ENCODE data around the gene LTO1. TPM values are rescaled to one million over a fixed set of nuclear protein-coding genes. Genes with fewer than 3 reads are reported as not detected.

The LTO1 gene
- polyA plus RNA-seq, 1 donor (not counting 4 experiments of a cell fraction or from before 2014, with no cell fraction given), result 24.3 TPM

DNA sequence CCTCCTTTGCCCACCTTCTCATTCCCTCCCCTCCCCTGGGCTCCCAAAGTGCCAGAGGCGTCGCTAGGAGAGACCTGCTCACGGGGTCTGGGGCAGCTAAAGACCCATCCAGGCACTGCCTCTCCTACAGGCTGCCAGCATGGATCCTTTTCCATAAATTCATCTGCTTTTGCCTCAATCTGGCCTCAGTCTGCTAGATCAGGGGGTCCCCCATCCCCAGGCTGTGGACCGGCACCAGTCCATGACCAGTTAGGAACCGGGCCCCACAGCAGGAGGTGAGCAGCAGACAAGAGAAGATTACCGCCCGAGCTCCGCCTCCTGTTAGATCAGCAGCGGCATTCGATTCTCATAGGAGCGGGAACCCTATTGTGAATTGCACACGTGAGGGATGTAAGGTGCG lies 12.3 kb downstream of the LTO1 start:
- Histone ChIP-seq H3K36me3 (ENCODE audit: control insufficient read depth in 2 of 2, extremely low read depth in 1 of 2, insufficient read depth in 2 of 2, low read length in 2 of 2) (peaks cover 10 to 21% of the 10 kb centered on the region in 2 experiments), H3K9me3 (ENCODE audit: control insufficient read depth, low read depth, low read length) (no peaks in the 10 kb centered on the region), H3K9ac (ENCODE audit: control insufficient read depth, extremely low read depth, insufficient read depth, low read length) (no peak overlapping the region), H3K4me3 (ENCODE audit: control insufficient read depth in 2 of 3, extremely low read depth in 1 of 3, insufficient read depth in 2 of 3, low read depth in 1 of 3, low read length in 3 of 3) (no peak overlapping the region), H3K79me2 (ENCODE audit: control insufficient read depth, insufficient read depth, low read length) (no peaks in the 10 kb centered on the region), H3K4me2 (ENCODE audit: control insufficient read depth, extremely low read depth, insufficient read depth, low read depth, low read length) (no peak overlapping the region), H2AFZ (ENCODE audit: control insufficient read depth, low read length) (no peak overlapping the region), H3K4me1 (ENCODE audit: control insufficient read depth, extremely low read depth, insufficient read depth, low read length) (no peaks in the 10 kb centered on the region), H4K20me1 (ENCODE audit: control insufficient read depth, extremely low read depth, insufficient read depth, low read length) (peaks cover 3% of the 10 kb centered on the region), H3K27me3 (ENCODE audit: control insufficient read depth, extremely low read depth, insufficient read depth, low read length) (no peaks in the 10 kb centered on the region), H3K27ac (ENCODE audit: control insufficient read depth, insufficient read depth, low read length) (no peak overlapping the region), H3K9me1 (ENCODE audit: control insufficient read depth, extremely low read depth, insufficient read depth, low read length) (no peaks in the 10 kb centered on the region)
- dilution Hi-C loops (cut with MboI; ENCODE audit: extremely low pct_ligation_motif_present, low sequenced_read_pairs), result loop anchor here (10.0 kb wide), 1 partner anchor 548 kb away; no protein-coding TSS in a partner anchor
- FAIRE-seq, result no peak
- DNase-seq (ENCODE audit: low read depth, low spot score), result no peak
- TF ChIP-seq, protein P1, sequence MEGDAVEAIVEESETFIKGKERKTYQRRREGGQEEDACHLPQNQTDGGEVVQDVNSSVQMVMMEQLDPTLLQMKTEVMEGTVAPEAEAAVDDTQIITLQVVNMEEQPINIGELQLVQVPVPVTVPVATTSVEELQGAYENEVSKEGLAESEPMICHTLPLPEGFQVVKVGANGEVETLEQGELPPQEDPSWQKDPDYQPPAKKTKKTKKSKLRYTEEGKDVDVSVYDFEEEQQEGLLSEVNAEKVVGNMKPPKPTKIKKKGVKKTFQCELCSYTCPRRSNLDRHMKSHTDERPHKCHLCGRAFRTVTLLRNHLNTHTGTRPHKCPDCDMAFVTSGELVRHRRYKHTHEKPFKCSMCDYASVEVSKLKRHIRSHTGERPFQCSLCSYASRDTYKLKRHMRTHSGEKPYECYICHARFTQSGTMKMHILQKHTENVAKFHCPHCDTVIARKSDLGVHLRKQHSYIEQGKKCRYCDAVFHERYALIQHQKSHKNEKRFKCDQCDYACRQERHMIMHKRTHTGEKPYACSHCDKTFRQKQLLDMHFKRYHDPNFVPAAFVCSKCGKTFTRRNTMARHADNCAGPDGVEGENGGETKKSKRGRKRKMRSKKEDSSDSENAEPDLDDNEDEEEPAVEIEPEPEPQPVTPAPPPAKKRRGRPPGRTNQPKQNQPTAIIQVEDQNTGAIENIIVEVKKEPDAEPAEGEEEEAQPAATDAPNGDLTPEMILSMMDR (optimal IDR thresholded peaks at IDR 0.05 in 1 of 3, IDR thresholded peaks at IDR 0.05 in 1 of 3, conservative IDR thresholded peaks at IDR 0.05 in 1 of 3; ENCODE audit: extremely low read depth in 1 of 3, insufficient read depth in 2 of 3, low read length in 3 of 3), result no peak
- no peak for TF ChIP-seq EZH2 (IDR thresholded peaks at IDR 0.05; ENCODE audit: low read length)

DNA sequence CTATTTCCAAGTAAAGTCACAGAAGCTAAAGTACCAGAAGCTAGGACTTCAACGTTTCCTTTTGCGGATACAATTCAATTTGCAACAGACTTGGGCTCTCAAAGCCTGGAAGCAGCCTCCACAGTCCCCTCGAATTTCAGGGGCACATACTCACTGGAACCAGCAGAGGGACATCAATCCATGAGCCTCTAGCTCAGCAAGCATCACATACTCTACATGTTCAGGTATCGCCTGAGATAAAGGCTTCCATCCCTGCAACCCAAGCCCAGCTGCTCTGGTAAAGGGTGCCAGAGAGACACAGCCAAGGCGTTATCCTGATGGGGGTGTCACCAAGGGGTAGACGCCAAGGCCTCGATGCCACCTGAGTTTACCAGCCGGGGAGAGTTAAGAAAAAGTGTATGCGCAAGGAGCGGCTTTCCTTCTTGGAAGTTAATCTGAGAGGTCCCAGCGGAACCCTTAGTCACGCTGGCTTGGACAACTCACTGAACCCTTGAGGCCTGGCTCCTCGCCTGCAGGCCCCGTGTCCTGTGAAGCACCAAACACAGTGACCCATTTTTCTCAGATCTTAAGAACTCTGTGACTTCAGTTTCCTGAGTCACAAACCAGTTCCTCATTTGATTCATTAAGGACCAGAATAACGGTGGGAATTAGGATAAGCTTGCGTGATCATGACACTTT lies 13.0 kb downstream of the LTO1 start:
- Histone ChIP-seq H3K9ac (ENCODE audit: control insufficient read depth, extremely low read depth, insufficient read depth, low read length) (no peak overlapping the region), H4K20me1 (ENCODE audit: control insufficient read depth, extremely low read depth, insufficient read depth, low read length) (peaks cover 3% of the 10 kb centered on the region), H3K4me1 (ENCODE audit: control insufficient read depth, extremely low read depth, insufficient read depth, low read length) (no peaks in the 10 kb centered on the region), H3K4me3 (ENCODE audit: control insufficient read depth in 2 of 3, extremely low read depth in 1 of 3, insufficient read depth in 2 of 3, low read depth in 1 of 3, low read length in 3 of 3) (no peak overlapping the region), H3K27me3 (ENCODE audit: control insufficient read depth, extremely low read depth, insufficient read depth, low read length) (no peaks in the 10 kb centered on the region), H3K9me3 (ENCODE audit: control insufficient read depth, low read depth, low read length) (no peaks in the 10 kb centered on the region), H2AFZ (ENCODE audit: control insufficient read depth, low read length) (no peak overlapping the region), H3K27ac (ENCODE audit: control insufficient read depth, insufficient read depth, low read length) (no peak overlapping the region), H3K4me2 (ENCODE audit: control insufficient read depth, extremely low read depth, insufficient read depth, low read depth, low read length) (no peak overlapping the region), H3K9me1 (ENCODE audit: control insufficient read depth, extremely low read depth, insufficient read depth, low read length) (no peaks in the 10 kb centered on the region), H3K79me2 (ENCODE audit: control insufficient read depth, insufficient read depth, low read length) (no peaks in the 10 kb centered on the region), H3K36me3 (ENCODE audit: control insufficient read depth in 2 of 2, extremely low read depth in 1 of 2, insufficient read depth in 2 of 2, low read length in 2 of 2) (peaks cover 10 to 20% of the 10 kb centered on the region in 2 experiments)
- dilution Hi-C loops (cut with MboI; ENCODE audit: extremely low pct_ligation_motif_present, low sequenced_read_pairs), result loop anchor here (10.0 kb wide), 1 partner anchor 547 kb away; no protein-coding TSS in a partner anchor
- no peak for TF ChIP-seq EZH2 (IDR thresholded peaks at IDR 0.05; ENCODE audit: low read length)
- TF ChIP-seq, protein P1 (optimal IDR thresholded peaks at IDR 0.05 in 1 of 3, IDR thresholded peaks at IDR 0.05 in 1 of 3, conservative IDR thresholded peaks at IDR 0.05 in 1 of 3; ENCODE audit: extremely low read depth in 1 of 3, insufficient read depth in 2 of 3, low read length in 3 of 3), result peak in 2 of 3 experiments; percentile 23 to 36
- no peak for DNase-seq (ENCODE audit: low read depth, low spot score)
- no peak for FAIRE-seq

All from keratinocyte (primary cell).